ENCODE data around the gene ATP6V0E2.

ATP6V0E2 gene

DNA sequence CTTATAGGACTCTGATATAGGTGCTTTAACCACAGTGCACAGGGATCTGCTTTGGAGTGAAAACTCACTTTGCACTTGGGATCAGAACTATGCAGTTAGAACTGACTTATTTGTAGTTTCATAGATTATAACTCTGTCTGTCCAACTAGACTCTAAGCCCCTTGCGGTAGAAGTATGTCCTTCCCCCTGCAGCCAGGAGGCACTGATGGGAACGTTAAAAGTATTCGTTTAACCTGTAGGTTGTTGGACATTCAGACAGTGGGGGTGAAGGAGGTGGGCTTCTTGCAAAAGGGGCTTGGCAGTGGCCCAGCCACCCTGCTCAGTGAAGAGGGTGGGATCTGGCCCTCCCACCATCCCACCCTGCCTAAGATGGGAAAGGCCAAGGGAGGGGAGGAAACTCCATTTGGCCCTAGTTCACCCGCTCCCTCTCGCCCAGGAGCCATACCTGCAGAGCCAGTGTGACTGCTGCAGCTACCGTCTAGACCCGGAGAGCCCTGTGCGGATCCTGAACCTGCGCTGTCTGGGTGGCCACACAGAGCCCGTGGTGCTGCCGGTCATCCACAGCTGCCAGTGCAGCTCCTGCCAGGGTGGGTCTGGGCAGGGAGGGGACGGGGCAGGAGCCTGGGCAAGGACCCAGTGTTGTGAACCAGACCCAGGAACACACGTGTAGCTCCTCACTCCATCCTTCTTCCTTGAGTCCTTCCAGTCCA, 41.3 kb upstream of the ATP6V0E2 start:
- Histone ChIP-seq H3K27me3 (ENCODE audit: low read depth) (peaks cover 7% of the 10 kb centered on the region; the same call in 1 of the 2 replicates), H3K4me3 (no peak overlapping the region), H3K4me1 (no peaks in the 10 kb centered on the region), H3K36me3 (replicated peaks) (no peaks in the 10 kb centered on the region), H3K9me3 (no peaks in the 10 kb centered on the region)
- DNase-seq (ENCODE audit: low spot score in 2 of 2), result no peak
- in situ Hi-C loops (cut with MboI; ENCODE audit: low sequenced_read_pairs), result no loop called here

DNA sequence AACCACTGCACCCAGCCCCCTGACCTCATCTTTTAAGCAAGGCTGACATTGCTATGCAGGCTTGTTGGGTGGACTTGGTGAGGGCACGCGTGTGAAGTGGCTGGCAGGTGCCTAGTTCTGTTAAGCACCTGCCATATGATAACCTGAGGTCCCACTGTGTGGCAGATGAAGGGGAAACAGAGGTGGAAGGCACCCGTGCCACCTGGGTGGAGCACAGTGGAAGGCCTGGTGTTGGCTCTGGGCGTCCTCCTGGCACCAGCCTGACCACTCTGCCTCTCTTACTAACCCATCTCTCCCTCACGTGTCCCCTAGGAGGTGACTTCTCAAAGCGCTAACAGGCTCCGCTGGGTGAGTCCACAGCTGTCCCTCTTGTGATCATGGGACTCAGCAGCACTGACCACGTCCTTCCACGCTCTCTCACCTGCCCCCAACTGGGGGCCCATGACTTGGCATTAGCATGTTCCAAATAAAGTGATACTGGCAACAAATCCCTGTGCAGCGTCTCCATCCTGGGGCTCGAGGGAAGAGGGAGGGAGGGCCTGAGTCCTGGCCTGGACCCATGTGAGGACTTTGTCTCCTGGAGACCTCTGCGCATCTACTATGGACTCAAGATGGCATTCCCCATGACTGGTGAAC, 40.2 kb upstream of the ATP6V0E2 start:
- Histone ChIP-seq H3K4me1 (no peaks in the 10 kb centered on the region; the same call in 1 of the 2 replicates), H3K4me3 (no peak overlapping the region), H3K36me3 (replicated peaks) (no peaks in the 10 kb centered on the region), H3K9me3 (no peaks in the 10 kb centered on the region), H3K27me3 (ENCODE audit: low read depth) (peaks cover 7% of the 10 kb centered on the region; the same call in 1 of the 2 replicates)
- in situ Hi-C loops (cut with MboI; ENCODE audit: low sequenced_read_pairs), result no loop called here
- no peak for DNase-seq (ENCODE audit: low spot score in 2 of 2)

DNA sequence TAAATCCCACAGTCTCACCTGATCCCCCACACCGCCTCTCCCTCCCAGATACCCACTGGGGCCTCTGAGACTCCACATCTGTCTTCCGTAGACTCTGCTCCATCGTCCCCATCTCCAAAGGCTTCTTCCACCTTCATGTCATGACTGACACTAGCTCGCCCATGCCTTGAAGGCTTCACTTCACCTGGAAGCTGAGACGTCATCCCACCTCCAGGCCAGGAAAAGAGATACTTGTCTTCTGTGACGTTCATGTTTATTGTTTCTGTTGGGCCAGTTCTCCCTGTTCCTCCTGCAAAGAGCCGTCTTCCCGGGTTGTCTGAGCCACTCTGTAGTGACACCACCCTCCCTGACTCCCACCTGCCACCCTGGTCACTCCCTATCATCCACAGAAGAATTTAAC, 39.2 kb upstream of the ATP6V0E2 start:
- H3K36me3 ChIP-seq (replicated peaks), result no peaks in the 10 kb centered on the region
- no peak for DNase-seq (ENCODE audit: low spot score in 2 of 2)
- peaks cover 7% of the 10 kb centered on the region; the same call in 1 of the 2 replicates for H3K27me3 ChIP-seq (ENCODE audit: low read depth)
- H3K9me3 ChIP-seq, result no peaks in the 10 kb centered on the region
- in situ Hi-C loops (cut with MboI; ENCODE audit: low sequenced_read_pairs), result no loop called here
- H3K4me1 ChIP-seq, result peaks cover 6% of the 10 kb centered on the region
- no peak overlapping the region for H3K4me3 ChIP-seq

DNA sequence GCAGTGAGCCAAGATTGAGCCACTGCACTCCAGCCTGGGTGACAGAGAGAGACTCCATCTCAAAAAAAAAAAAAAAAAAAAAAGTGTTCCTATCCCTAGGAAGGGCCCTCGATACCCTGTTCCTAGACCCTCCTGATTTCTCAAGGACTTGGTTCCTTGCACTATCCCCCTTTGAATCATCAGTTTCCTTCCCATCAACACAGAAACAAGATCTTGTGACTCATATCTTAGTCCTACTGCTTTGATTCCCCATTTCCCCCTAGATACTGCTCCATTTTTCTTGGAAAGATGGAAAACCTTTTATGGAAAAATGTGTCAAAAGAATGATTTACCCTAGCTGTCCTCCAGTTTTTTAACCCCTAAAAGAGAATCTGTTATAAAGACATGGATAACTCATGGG, 37.3 kb upstream of the ATP6V0E2 start:
- Histone ChIP-seq H3K4me3 (no peak overlapping the region), H3K9me3 (no peaks in the 10 kb centered on the region), H3K36me3 (replicated peaks) (no peaks in the 10 kb centered on the region), H3K4me1 (peaks cover 8% of the 10 kb centered on the region), H3K27me3 (ENCODE audit: low read depth) (peaks cover 7% of the 10 kb centered on the region; the same call in 1 of the 2 replicates)
- no peak for DNase-seq (ENCODE audit: low spot score in 2 of 2)
- in situ Hi-C loops (cut with MboI; ENCODE audit: low sequenced_read_pairs), result no loop called here

DNA sequence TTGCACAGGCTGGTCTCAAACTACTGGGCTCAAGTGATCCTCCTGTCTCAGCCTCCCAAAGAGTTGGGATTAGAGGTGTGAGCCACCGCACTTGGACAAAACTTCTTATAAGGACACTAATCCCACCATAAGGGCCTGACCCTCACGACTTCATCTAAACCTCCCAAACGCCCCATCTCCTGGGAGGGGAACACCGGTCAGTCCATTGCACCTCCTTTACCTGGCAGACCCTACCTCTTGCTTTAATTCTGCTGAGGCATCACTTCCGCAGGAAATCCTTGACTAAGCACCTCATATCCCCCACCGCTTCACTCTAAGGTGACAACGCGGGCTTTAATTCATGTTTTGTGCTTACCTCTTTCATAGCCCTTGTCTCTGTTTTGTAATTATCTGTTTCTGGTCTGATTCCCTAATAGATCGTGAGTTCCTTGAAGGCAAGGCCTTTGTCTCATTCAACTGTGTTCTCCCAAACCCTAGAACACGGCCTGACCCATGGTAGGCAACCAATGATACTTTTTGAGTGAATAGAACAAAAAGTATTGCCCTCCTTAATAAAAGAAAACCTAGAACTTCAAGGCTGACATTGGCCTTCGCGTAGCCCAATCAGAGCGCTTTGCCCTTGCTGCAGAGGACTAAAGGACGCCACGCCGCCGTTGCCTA, 36.1 kb upstream of the ATP6V0E2 start:
- no peaks in the 10 kb centered on the region for H3K9me3 ChIP-seq
- peaks cover 8% of the 10 kb centered on the region for H3K4me1 ChIP-seq
- H3K27me3 ChIP-seq (ENCODE audit: low read depth), result peaks cover 2% of the 10 kb centered on the region; the same call in 1 of the 2 replicates
- no peak for DNase-seq (ENCODE audit: low spot score in 2 of 2)
- H3K36me3 ChIP-seq (replicated peaks), result no peaks in the 10 kb centered on the region
- in situ Hi-C loops (cut with MboI; ENCODE audit: low sequenced_read_pairs), result no loop called here
- H3K4me3 ChIP-seq, result no peak overlapping the region

DNA sequence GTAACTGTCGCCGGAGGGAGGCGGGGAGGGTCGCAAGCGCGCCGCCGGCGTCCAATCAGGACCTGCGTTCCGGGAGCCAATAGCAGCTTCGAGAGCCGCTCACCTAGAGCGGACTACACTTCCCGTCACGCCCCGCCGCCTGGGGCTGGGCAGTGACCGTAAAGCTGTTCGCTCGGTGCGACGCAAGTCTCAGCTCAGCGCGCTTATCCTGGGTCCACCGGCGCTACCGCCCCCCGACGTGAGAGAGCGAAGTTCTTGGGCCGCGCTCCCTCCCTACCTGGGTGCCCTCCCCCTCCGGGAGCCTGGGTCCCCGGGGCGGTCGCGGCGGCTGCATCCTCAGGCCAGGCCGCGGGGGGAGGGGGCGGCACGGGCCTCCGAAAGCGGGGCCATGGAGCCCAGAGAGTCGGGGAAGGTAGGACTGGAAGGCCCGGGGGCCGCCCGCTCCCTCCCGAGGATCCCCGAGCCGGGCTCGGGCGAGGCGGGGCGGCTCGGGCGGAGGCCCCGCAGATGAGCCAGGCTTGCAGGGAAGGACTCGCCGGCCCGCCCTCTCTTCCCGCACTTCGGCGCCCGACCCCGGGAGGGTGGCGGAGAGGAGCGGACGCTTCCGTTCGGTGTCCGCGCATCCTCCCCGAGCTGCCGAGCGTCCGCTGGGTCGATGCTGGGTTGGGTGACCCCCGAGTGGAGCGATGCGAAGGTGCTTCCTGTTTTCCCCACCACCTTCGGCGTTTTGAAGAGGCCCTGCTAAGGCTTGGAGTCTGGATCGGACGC, 35.4 kb upstream of the ATP6V0E2 start, which contains the start of gene ZNF862:
TSS of gene ZNF862 (plus strand) at position 152 of the 768 bp plus-strand sequence. CDS start at position 389, 237 bp downstream.
- no peaks in the 10 kb centered on the region for H3K9me3 ChIP-seq
- peak; percentile 96 to 97 for DNase-seq (ENCODE audit: low spot score in 2 of 2)
- in situ Hi-C loops (cut with MboI; ENCODE audit: low sequenced_read_pairs), result no loop called here
- no peaks in the 10 kb centered on the region for H3K36me3 ChIP-seq (replicated peaks)
- peak within 1 kb of the TSS; percentile 78 for H3K4me3 ChIP-seq
- peaks cover 8% of the 10 kb centered on the region for H3K4me1 ChIP-seq
- H3K27me3 ChIP-seq (ENCODE audit: low read depth), result peaks cover 4% of the 10 kb centered on the region

DNA sequence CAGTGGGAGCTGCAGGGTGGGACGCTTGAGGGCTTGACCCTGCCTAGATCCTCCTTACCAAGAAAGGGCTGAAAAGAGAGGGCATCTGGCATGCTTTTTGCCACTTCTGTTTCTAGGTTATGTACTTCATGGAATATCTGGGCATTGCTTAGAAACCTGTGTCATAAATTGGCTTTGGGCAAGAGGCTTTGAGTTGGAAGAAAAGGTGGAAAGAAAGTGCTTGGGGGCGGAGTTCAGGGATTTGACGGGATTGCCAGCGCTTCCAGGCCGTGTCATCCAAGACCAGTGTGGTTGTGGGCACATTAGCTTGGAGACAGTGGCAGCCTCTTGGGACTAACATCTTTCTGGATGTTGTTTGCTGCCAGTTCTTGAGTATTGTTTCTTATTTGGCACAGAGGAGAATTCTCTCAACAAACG, 34.8 kb upstream of the ATP6V0E2 start:
- in situ Hi-C loops (cut with MboI; ENCODE audit: low sequenced_read_pairs), result no loop called here

DNA sequence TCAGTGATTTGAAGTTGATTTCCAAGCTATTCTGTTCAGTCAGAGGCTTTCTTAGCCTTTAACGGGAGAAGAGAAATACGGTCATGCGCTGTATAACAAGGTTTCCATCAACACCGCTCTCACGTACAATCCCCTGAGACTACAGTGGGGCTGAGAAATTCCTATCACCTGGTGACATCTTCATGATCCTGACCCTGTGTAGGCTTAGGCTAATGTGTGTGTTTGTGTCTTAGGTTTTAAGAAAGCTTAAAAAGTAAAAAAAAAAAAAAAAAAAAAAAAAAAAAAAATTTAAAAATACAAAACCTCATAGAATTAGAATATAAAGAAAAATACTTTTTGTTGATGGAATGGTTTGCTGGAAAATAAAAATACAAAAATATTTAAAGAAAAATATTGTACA, 33.8 kb upstream of the ATP6V0E2 start:
- Histone ChIP-seq H3K4me3 (no peak overlapping the region), H3K9me3 (no peaks in the 10 kb centered on the region), H3K4me1 (peaks cover 8% of the 10 kb centered on the region), H3K27me3 (ENCODE audit: low read depth) (peaks cover 4% of the 10 kb centered on the region; the same call in 1 of the 2 replicates), H3K36me3 (replicated peaks) (no peaks in the 10 kb centered on the region)
- in situ Hi-C loops (cut with MboI; ENCODE audit: low sequenced_read_pairs), result no loop called here
- no peak for DNase-seq (ENCODE audit: low spot score in 2 of 2)

More for the DNA sequence above, 34.8 kb upstream of the ATP6V0E2 start:
- Histone ChIP-seq H3K4me3 (peak overlapping the region; percentile 78), H3K4me1 (peaks cover 8% of the 10 kb centered on the region), H3K9me3 (no peaks in the 10 kb centered on the region), H3K27me3 (ENCODE audit: low read depth) (peaks cover 4% of the 10 kb centered on the region), H3K36me3 (replicated peaks) (no peaks in the 10 kb centered on the region)
- peak in 1 of 2 experiments; percentile 40 for DNase-seq (ENCODE audit: low spot score in 2 of 2)

DNA sequence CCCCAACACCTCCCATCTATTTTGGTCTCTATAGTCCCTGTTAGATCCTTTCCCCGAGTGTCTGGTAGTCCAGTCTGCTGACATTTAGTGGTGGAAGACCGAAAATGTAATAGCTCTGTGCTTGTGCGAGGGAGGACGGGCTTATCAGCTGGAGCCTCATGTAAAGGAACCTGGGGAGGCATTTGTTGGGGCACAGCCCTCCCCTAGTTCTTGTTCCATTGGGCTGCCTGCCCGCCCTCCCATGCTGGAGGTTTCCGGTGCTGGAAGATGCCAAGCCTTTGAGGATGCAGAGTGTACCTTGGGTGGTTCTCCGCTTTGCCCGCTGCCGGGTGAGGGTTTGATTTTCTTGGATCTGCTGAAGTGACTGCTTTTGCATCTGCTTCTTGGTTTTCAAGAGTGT, 30.2 kb upstream of the ATP6V0E2 start:
- H3K36me3 ChIP-seq (replicated peaks), result no peaks in the 10 kb centered on the region
- H3K4me1 ChIP-seq, result peaks cover 8% of the 10 kb centered on the region
- DNase-seq (ENCODE audit: low spot score in 2 of 2), result no peak
- no peak overlapping the region for H3K4me3 ChIP-seq
- peaks cover 4% of the 10 kb centered on the region; the same call in 1 of the 2 replicates for H3K27me3 ChIP-seq (ENCODE audit: low read depth)
- in situ Hi-C loops (cut with MboI; ENCODE audit: low sequenced_read_pairs), result no loop called here
- H3K9me3 ChIP-seq, result no peaks in the 10 kb centered on the region

DNA sequence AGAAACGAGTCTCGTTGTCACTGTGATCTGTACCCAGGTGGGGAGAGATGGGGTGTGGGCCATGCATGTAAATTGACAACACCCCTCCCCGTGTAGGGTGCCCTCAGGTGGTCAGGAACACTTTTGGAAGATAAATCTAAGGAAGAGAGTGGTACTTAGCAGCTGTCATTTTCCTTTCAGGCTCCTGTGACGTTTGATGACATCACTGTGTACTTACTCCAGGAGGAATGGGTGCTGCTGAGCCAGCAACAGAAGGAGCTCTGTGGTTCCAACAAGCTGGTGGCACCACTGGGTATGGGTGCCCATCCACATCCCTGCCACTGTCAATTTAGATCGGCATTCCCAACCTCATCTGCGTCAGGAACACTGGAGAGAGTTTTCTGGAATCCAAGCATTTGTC, 29.3 kb upstream of the ATP6V0E2 start:
- in situ Hi-C loops (cut with MboI; ENCODE audit: low sequenced_read_pairs), result no loop called here
- H3K4me1 ChIP-seq, result peaks cover 4% of the 10 kb centered on the region
- peaks cover 4% of the 10 kb centered on the region; the same call in 1 of the 2 replicates for H3K27me3 ChIP-seq (ENCODE audit: low read depth)
- H3K9me3 ChIP-seq, result no peaks in the 10 kb centered on the region
- H3K4me3 ChIP-seq, result no peak overlapping the region
- no peak for DNase-seq (ENCODE audit: low spot score in 2 of 2)
- no peaks in the 10 kb centered on the region for H3K36me3 ChIP-seq (replicated peaks)

DNA sequence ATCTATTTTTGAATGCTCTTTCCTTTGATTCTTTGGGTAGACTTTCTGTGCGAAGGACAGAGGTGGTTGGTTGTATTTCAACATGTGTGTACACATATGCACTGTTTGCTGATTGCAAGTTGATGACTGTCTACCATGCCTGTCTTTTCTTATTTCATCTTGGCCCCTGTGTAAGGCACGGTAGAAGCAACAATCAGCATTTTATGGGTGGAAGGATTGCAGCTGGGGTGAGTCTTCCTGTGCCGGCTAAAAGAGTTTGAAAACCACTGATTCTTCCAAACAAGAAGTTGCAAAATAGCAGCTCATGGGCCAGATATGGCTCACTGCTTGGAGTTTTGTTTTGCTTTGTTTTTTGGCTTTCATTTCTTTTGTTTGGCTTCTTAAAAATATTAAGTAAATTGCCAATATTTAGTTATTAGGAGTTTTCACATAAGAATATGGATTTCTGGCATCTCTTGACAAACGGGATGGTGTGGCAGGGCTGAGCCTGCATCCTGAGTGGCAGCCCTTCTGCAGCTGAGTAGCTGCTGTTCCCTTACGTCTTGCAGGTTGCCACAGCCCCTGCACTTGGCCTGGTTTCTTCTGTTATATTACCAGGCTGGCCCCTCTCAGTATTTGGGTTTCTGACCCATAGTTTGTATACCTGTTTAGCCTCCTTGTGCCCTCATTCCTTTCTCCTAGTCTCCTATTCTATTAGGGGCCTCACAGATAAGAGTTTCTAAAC, 28.4 kb upstream of the ATP6V0E2 start:
- DNase-seq (ENCODE audit: low spot score in 2 of 2), result no peak
- Histone ChIP-seq H3K9me3 (no peaks in the 10 kb centered on the region), H3K27me3 (ENCODE audit: low read depth) (peaks cover 4% of the 10 kb centered on the region; the same call in 1 of the 2 replicates), H3K36me3 (replicated peaks) (no peaks in the 10 kb centered on the region), H3K4me1 (no peaks in the 10 kb centered on the region), H3K4me3 (no peak overlapping the region)
- in situ Hi-C loops (cut with MboI; ENCODE audit: low sequenced_read_pairs), result no loop called here

DNA sequence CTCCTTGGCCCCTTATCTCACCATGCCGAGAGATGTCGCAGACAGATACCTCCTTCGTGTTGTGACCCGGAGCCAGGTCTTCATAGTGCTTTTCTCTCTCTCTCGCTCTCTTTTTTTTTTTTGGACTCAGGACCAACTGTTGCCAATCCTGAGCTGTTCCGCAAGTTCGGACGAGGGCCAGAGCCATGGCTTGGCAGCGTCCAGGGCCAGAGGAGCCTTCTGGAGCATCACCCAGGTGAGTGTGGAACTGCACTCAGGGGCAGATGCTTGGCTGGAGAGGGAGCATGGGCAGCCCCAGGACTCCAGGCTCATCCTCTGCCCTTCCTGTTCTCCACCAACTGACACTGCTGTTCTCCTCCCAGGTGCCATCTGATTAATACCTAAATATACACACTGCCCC, 27.7 kb upstream of the ATP6V0E2 start:
- Histone ChIP-seq H3K4me1 (no peaks in the 10 kb centered on the region), H3K4me3 (no peak overlapping the region), H3K27me3 (ENCODE audit: low read depth) (peaks cover 4% of the 10 kb centered on the region; the same call in 1 of the 2 replicates), H3K9me3 (no peaks in the 10 kb centered on the region), H3K36me3 (replicated peaks) (no peaks in the 10 kb centered on the region)
- in situ Hi-C loops (cut with MboI; ENCODE audit: low sequenced_read_pairs), result no loop called here
- DNase-seq (ENCODE audit: low spot score in 2 of 2), result no peak
